Body of pancreas (tissue), 4 donors: ENCODE results near the gene TSPAN18. TPM values are rescaled to one million over a fixed set of nuclear protein-coding genes. Genes with fewer than 3 reads are reported as not detected.

Experiments
- ATAC-seq: fragments of 150-250 bp; one replicate; pipeline ENCODE4 v1.9.1; 2016
- DNase-seq, 4 donors: peaks; one replicate each; pipeline ENCODE4 v3.0.0-alpha.2; 2019
- H3K27ac ChIP-seq, 4 donors: fragments of 200-600 bp; sonication (generic); 1 replicate in 3 of 4; 2 replicates in 1 of 4; pipeline versions ENCODE4 v1.5.1 to v1.6.1; 2016 to 2019; ENCODE audit warnings: mild to moderate bottlenecking in 1 of 4, mixed read lengths in 1 of 4, moderate library complexity in 1 of 4
- H3K27me3 ChIP-seq, 2 donors: fragments of 200-600 bp; sonication (generic); one replicate each; pipeline ENCODE4 v1.6.0; 2016; ENCODE audit warnings: mild to moderate bottlenecking in 1 of 2
- H3K36me3 ChIP-seq, 2 donors: fragments of 200-600 bp; sonication (generic); replicated peaks in 1 of 2; 2 replicates each; pipeline ENCODE4 v1.5.1; 2016; ENCODE audit warnings: low read depth in 2 of 2; ENCODE audit not compliant: insufficient read depth in 1 of 2
- H3K4me1 ChIP-seq: fragments of 200-600 bp; sonication (generic); one replicate; pipeline ENCODE4 v1.6.0; 2016
- H3K4me3 ChIP-seq, 2 donors: fragments of 200-600 bp; sonication (generic); 1 replicate in 1 of 2; 2 replicates in 1 of 2; pipeline ENCODE4 v1.5.1; 2016 to 2019
- H3K9me3 ChIP-seq, 3 donors: fragments of 200-600 bp; sonication (generic); 1 replicate in 2 of 3; 2 replicates in 1 of 3; pipeline ENCODE4 v1.5.1; 2016
- CTCF ChIP-seq, 7 experiments: fragments of 450-650 bp in 4 of 7; fragments of 200-600 bp in 3 of 7; sonication (generic) in 3 of 7; IDR thresholded peaks; one replicate each; pipeline ENCODE4 v1.5.1; 2016 to 2019; ENCODE audit warnings: antibody characterized with exemption in 7 of 7
- POLR2A ChIP-seq, 3 donors: fragments of 450-650 bp; IDR thresholded peaks; one replicate each; pipeline ENCODE4 v1.6.1; 2016; ENCODE audit warnings: antibody characterized with exemption in 3 of 3, mild to moderate bottlenecking in 2 of 3
- WGBS, 2 donors: methylation state at CpG; one replicate each; pipeline ENCODE4 v1.1.5; 2017; 5-methylcytosine and 5-hydroxymethylcytosine counted together
- intact Hi-C: fragments of 100-400 bp; cut with DNase I; formaldehyde crosslinking; loops from one replicate; pipeline ENCODE4 v1.15.1; 2023
- total RNA-seq, 2 donors: library from RNA; depleted of rRNA; stranded (reverse); fragments of >200 nt; gene quantifications; one replicate each; pipeline ENCODE4 v1.1.0, GENCODE V29; 2016

Gene TSPAN18
- total RNA-seq, 2 donors from 2014 or later, result 2.1 to 3.0 TPM

DNA sequence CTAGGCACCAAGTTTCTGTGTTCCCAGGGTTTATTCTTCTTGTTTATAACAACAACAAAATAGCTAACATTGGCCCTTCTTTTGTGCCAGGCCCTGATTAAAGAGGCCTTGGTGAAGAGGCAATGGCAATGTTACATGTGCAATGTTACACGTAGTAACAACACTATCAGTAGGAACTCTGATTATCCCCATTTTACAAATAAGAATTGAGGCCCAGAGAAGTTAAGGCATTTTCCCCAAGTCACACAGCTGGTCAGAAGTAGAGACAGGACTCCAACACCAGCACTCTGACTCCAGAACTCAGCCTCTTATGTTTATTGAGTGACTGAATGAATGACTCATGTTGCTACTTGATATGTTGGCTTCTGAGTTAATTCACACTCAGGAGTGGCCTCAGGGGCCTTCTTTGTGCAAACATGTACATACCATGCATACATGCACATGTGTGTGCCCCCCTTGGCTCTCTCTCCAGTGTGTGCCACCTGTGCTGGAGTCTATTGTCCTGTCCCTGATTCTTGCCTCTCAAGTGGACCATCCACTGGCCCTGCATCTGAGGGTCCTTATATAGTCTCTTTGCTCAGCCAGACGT, 125.5 kb downstream of the TSPAN18 start:
- H3K9me3 ChIP-seq, result peaks cover 0 to 3% (median 0%) of the 10 kb centered on the region in 3 donors
- no peak overlapping the region for H3K27ac ChIP-seq
- intact Hi-C loops, result no loop called here

DNA sequence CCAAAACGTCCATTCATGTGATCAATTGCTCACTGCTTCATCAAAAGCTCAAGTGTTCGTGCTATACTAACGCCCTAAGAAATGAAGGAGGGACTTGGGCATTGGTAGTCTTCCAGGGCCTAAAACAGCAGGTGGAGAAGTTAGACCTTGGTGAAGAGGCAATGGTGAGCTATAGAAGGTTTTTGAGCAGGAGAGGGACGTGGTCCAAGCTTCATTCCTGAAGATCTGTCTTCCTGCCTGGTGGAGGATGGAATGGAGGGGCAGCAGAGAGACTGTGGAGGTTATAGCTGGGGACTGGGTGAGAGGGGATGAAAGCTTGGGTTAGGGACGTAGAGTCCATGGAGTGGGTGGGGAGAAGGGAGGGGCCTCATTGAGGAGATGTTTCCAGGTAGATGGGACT, 126.2 kb downstream of the TSPAN18 start:
- no peak overlapping the region for H3K27ac ChIP-seq
- intact Hi-C loops, result no loop called here
- H3K4me3 ChIP-seq, result no peak overlapping the region
- TF ChIP-seq POLR2A (IDR thresholded peaks at IDR 0.05), result no peak
- TF ChIP-seq CTCF (IDR thresholded peaks at IDR 0.05), result no peak
- ATAC-seq (no peak), DNase-seq (no peak)
- 64 to 66% methylated on average over 5 of the region's 5 CpGs for WGBS, 2 donors
- H3K36me3 ChIP-seq, result no peaks in the 10 kb centered on the region
- H3K27me3 ChIP-seq, result no peaks in the 10 kb centered on the region
- H3K9me3 ChIP-seq, result no peaks in the 10 kb centered on the region
- H3K4me1 ChIP-seq, result peaks cover 5% of the 10 kb centered on the region

More for the DNA sequence above, 125.5 kb downstream of the TSPAN18 start:
- Histone ChIP-seq H3K4me3 (no peak overlapping the region), H3K27me3 (no peaks in the 10 kb centered on the region), H3K36me3 (no peaks in the 10 kb centered on the region), H3K4me1 (peaks cover 5% of the 10 kb centered on the region)
- no peak for TF ChIP-seq CTCF (IDR thresholded peaks at IDR 0.05)
- no peak for TF ChIP-seq POLR2A (IDR thresholded peaks at IDR 0.05)
- WGBS, 2 donors, result 50 to 53% methylated on average over 2 of the region's 2 CpGs
- DNase-seq (no peak), ATAC-seq (no peak)

DNA sequence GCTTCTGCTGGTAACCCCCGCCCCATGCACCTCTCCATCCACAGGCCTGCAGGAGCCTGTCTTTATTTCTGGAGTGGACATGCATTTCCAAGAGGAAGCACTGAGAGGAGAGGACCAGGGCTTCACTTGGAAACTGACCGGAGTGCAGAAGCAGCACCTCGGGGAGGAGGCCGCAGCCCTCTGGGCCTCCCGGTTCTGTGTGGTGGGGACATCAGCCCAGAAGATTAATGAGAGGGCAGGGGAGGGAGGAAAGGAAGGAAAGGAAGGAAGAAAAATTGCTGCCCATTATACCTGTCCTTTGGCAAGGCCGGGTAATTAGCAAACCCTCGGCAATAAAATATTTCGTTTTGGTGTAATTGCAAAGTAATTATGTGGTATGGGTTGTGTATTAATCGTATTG, 126.9 kb downstream of the TSPAN18 start:
- WGBS, 2 donors, result 45 to 47% methylated on average over 9 of the region's 9 CpGs
- intact Hi-C loops, result no loop called here
- peak overlapping the region in 3 of 4 donors; percentile 5 to 21 (median 7) for H3K27ac ChIP-seq

DNA sequence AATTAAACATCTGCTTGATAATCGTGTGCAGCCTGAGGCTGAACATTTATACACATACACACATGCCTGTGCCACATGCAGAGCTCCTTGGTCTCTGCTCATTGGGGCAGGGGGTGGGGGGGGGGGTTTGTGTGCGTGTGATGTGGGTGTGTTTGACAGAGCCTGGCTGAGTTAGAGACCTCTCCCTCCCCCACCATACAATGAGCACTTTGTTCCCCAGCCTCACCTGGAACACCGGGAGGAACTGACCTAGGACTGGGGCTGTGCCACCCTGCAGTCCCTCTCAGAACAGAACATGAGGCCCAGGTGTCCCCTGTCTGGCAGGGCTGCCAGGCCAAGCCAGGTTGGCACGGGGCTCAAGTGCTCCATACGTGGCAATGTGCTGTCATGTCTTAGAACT, 127.3 kb downstream of the TSPAN18 start:
- Histone ChIP-seq H3K9me3 (no peaks in the 10 kb centered on the region), H3K36me3 (no peaks in the 10 kb centered on the region), H3K27ac (peak overlapping the region in 1 of 4 donors; percentile 51), H3K4me1 (peaks cover 5% of the 10 kb centered on the region), H3K27me3 (no peaks in the 10 kb centered on the region), H3K4me3 (no peak overlapping the region)
- ATAC-seq (peak; percentile 69), DNase-seq (peak in 3 of 4 donors; percentile 28 to 48 (median 39))
- no peak for TF ChIP-seq POLR2A (IDR thresholded peaks at IDR 0.05)
- no peak for TF ChIP-seq CTCF (IDR thresholded peaks at IDR 0.05)
- WGBS, 2 donors, result 41 to 53% methylated on average over 2 to 5 of the region's 5 CpGs
- intact Hi-C loops, result no loop called here

More for the DNA sequence above, 126.9 kb downstream of the TSPAN18 start:
- no peak overlapping the region for H3K4me3 ChIP-seq
- ATAC-seq (peak; percentile 18), DNase-seq (no peak)
- no peaks in the 10 kb centered on the region for H3K9me3 ChIP-seq
- H3K36me3 ChIP-seq, result no peaks in the 10 kb centered on the region
- H3K4me1 ChIP-seq, result peaks cover 5% of the 10 kb centered on the region
- no peaks in the 10 kb centered on the region for H3K27me3 ChIP-seq
- no peak for TF ChIP-seq POLR2A (IDR thresholded peaks at IDR 0.05)
- no peak for TF ChIP-seq CTCF (IDR thresholded peaks at IDR 0.05)
